HEK293 (cell line): ENCODE data around the gene SKI.
"Not testable (repeated sequence)": the region's sequence is repeated elsewhere in the genome, so short reads cannot be mapped to it uniquely, and the experiment has no call there.

Experiments used
- CTCF ChIA-PET: fragments of 350-600 bp; formaldehyde crosslinking; extraction: SDS; loops from one replicate; lab custom pipeline; 2021; ENCODE audit warnings: antibody characterized with exemption; lab: Yijun Ruan, JAX
- POLR2A ChIA-PET: fragments of 300-600 bp; formaldehyde crosslinking; extraction: SDS; loops from one replicate; lab custom pipeline; 2020; ENCODE audit warnings: antibody characterized with exemption, inconsistent platforms; lab: Yijun Ruan, JAX
- H3K27ac ChIP-seq: fragments of 200-500 bp; sonication (Bioruptor generic); 2 replicates; pipeline ENCODE4 v1.5.1; 2014; ENCODE audit warnings: low read depth, low read length, control low read depth, inconsistent platforms; ENCODE audit errors: extremely low read depth
- H3K36me3 ChIP-seq, 2 experiments: fragments of 200-500 bp in 1 of 2; sonication (Bioruptor generic) in 1 of 2; 1 replicate in 1 of 2; 2 replicates in 1 of 2; pipeline ENCODE4 v1.5.1; 2014 to 2017; ENCODE audit warnings: inconsistent platforms in 2 of 2, low read length in 2 of 2; ENCODE audit not compliant: control insufficient read depth in 2 of 2, insufficient read depth in 1 of 2
- H3K4me1 ChIP-seq: fragments of 200-500 bp; sonication (Bioruptor generic); 2 replicates; pipeline ENCODE4 v1.5.1; 2014; ENCODE audit warnings: mild to moderate bottlenecking, low read length, inconsistent platforms; ENCODE audit not compliant: control insufficient read depth, insufficient read depth
- H3K4me3 ChIP-seq: 2 replicates; pipeline ENCODE4 v1.5.1; 2011; ENCODE audit warnings: low read depth, mild to moderate bottlenecking, control low read depth, low read length, moderate library complexity
- H3K9me3 ChIP-seq: fragments of 200-500 bp; sonication (Bioruptor generic); 2 replicates; pipeline ENCODE4 v1.5.1; 2014; ENCODE audit warnings: low read depth, low read length, inconsistent platforms; ENCODE audit not compliant: control insufficient read depth, insufficient read depth
- BCL11B ChIP-seq: fragments of 450-650 bp; formaldehyde crosslinking; IDR thresholded peaks from 2 replicates; pipeline ENCODE4 v1.5.1; 2016; ENCODE audit warnings: low read depth, missing biosample characterization, missing genetic modification characterization
- EGR2 ChIP-seq: fragments of 450-650 bp; formaldehyde crosslinking; IDR thresholded peaks from 2 replicates; pipeline ENCODE4 v1.5.1; 2016; ENCODE audit warnings: low read depth, missing biosample characterization, missing genetic modification characterization
- GLI4 ChIP-seq: fragments of 450-650 bp; formaldehyde crosslinking; IDR thresholded peaks from 2 replicates; pipeline ENCODE4 v1.5.1; 2016; ENCODE audit warnings: missing biosample characterization, missing genetic modification characterization
- KLF1 ChIP-seq: fragments of 450-650 bp; formaldehyde crosslinking; IDR thresholded peaks from 2 replicates; pipeline ENCODE4 v1.5.1; 2016; ENCODE audit warnings: missing biosample characterization, missing genetic modification characterization
- MYNN ChIP-seq: fragments of 450-650 bp; formaldehyde crosslinking; IDR thresholded peaks from 2 replicates; pipeline ENCODE4 v1.5.1; 2016; ENCODE audit warnings: missing biosample characterization, missing genetic modification characterization, borderline replicate concordance
- ZBTB17 ChIP-seq: fragments of 450-650 bp; formaldehyde crosslinking; IDR thresholded peaks from 2 replicates; pipeline ENCODE4 v1.5.1; 2016; ENCODE audit warnings: missing biosample characterization, missing genetic modification characterization
- ZBTB20 ChIP-seq: fragments of 450-650 bp; formaldehyde crosslinking; IDR thresholded peaks from 2 replicates; pipeline ENCODE4 v1.5.1; 2016; ENCODE audit warnings: missing biosample characterization, missing genetic modification characterization
- ZBTB48 ChIP-seq: fragments of 450-650 bp; formaldehyde crosslinking; IDR thresholded peaks from 2 replicates; pipeline ENCODE4 v1.5.1; 2016; ENCODE audit warnings: missing biosample characterization, missing genetic modification characterization
- ZFHX2 ChIP-seq: fragments of 450-650 bp; formaldehyde crosslinking; conservative IDR thresholded peaks from 2 replicates; pipeline ENCODE4 v1.5.1; 2016; ENCODE audit warnings: missing biosample characterization, missing genetic modification characterization
- ZNF366 ChIP-seq: fragments of 450-650 bp; formaldehyde crosslinking; conservative IDR thresholded peaks from 2 replicates; pipeline ENCODE4 v1.5.1; 2016; ENCODE audit warnings: missing biosample characterization, missing genetic modification characterization
- ZNF423 ChIP-seq: fragments of 450-650 bp; formaldehyde crosslinking; IDR thresholded peaks from 2 replicates; pipeline ENCODE4 v1.5.1; 2016; ENCODE audit warnings: missing biosample characterization, missing genetic modification characterization
- ZNF561 ChIP-seq: fragments of 450-650 bp; IDR thresholded peaks from 2 replicates; pipeline ENCODE4 v1.5.1; 2018; ENCODE audit warnings: missing biosample characterization, missing genetic modification characterization, borderline replicate concordance
- ZNF658 ChIP-seq: fragments of 450-650 bp; formaldehyde crosslinking; IDR thresholded peaks from 2 replicates; pipeline ENCODE4; 2016; ENCODE audit warnings: missing biosample characterization, missing genetic modification characterization
- ZSCAN16 ChIP-seq: fragments of 450-650 bp; formaldehyde crosslinking; IDR thresholded peaks from 2 replicates; pipeline ENCODE4 v1.5.1; 2016; ENCODE audit warnings: missing biosample characterization, missing genetic modification characterization
- TF ChIP-seq, protein P1 (sequence below): fragments of 450-650 bp; formaldehyde crosslinking; IDR thresholded peaks from 2 replicates; pipeline ENCODE4 v1.5.1; 2016; ENCODE audit warnings: missing biosample characterization, missing genetic modification characterization
- TF ChIP-seq, protein P2 (sequence below): fragments of 450-650 bp; IDR thresholded peaks from 2 replicates; pipeline ENCODE4 v1.5.1; 2018; ENCODE audit warnings: missing biosample characterization, missing genetic modification characterization
- TF ChIP-seq, protein P3 (sequence below): fragments of 450-650 bp; formaldehyde crosslinking; IDR thresholded peaks from 2 replicates; pipeline ENCODE4; 2016; ENCODE audit warnings: missing biosample characterization, missing genetic modification characterization
- TF ChIP-seq, protein P4 (sequence below): fragments of 450-650 bp; formaldehyde crosslinking; IDR thresholded peaks from 2 replicates; pipeline ENCODE4 v1.5.1; 2016; ENCODE audit warnings: missing biosample characterization, missing genetic modification characterization

SKI gene

DNA sequence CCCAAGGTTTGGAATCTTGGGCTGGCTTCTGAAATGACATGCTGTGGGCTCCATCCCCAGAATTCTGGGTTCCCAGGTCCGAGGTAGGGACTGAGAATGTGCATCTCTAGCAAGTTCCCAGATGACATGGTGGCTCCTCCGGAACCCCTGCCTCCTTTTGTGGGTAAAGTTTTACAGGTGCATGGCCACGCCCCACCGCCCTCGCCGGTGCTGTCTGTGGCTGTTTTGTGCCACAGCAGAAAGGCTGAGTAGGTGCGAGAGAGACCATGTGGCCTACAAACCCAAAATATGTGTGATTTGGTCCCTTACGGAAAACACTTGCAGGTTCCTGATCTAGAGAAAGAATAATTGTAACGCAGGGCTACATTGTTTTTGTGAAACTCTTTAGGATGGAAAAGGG is 30.9 kb downstream of the SKI start:
- H3K36me3 ChIP-seq: peaks cover 0 to 12% of the 10 kb centered on the region in 2 experiments; a peak in 2 of 3 replicates
- CTCF ChIA-PET: interaction anchor here (1.2 kb wide), 1 partner anchor 123 kb away, joined by 3 read pairs; no protein-coding TSS in a partner anchor
- TF ChIP-seq ZNF423 (tag by site-specific recombination): no peak
- TF ChIP-seq, protein P1, sequence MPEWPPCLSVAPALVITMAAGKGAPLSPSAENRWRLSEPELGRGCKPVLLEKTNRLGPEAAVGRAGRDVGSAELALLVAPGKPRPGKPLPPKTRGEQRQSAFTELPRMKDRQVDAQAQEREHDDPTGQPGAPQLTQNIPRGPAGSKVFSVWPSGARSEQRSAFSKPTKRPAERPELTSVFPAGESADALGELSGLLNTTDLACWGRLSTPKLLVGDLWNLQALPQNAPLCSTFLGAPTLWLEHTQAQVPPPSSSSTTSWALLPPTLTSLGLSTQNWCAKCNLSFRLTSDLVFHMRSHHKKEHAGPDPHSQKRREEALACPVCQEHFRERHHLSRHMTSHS (tag by site-specific recombination): no peak
- TF ChIP-seq ZNF658 (tag by site-specific recombination): no peak
- TF ChIP-seq ZBTB48 (tag by site-specific recombination): no peak
- TF ChIP-seq, protein P2, sequence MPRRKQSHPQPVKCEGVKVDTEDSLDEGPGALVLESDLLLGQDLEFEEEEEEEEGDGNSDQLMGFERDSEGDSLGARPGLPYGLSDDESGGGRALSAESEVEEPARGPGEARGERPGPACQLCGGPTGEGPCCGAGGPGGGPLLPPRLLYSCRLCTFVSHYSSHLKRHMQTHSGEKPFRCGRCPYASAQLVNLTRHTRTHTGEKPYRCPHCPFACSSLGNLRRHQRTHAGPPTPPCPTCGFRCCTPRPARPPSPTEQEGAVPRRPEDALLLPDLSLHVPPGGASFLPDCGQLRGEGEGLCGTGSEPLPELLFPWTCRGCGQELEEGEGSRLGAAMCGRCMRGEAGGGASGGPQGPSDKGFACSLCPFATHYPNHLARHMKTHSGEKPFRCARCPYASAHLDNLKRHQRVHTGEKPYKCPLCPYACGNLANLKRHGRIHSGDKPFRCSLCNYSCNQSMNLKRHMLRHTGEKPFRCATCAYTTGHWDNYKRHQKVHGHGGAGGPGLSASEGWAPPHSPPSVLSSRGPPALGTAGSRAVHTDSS: no peak
- TF ChIP-seq ZBTB20: no peak
- no peak for TF ChIP-seq MYNN (tag by site-specific recombination)
- no peak for TF ChIP-seq ZNF366 (tag by site-specific recombination)
- TF ChIP-seq BCL11B (tag by site-specific recombination): no peak
- no peak for TF ChIP-seq ZSCAN16 (tag by site-specific recombination)
- POLR2A ChIA-PET: interaction anchor here (0.9 to 1.2 kb wide), 2 partner anchors 31 to 808 kb away, joined by 3 read pairs; no protein-coding TSS in a partner anchor
- H3K9me3 ChIP-seq: no peaks in the 10 kb centered on the region
- H3K4me1 ChIP-seq: peaks cover 13% of the 10 kb centered on the region
- no peak overlapping the region for H3K4me3 ChIP-seq
- H3K27ac ChIP-seq: no peak overlapping the region

DNA sequence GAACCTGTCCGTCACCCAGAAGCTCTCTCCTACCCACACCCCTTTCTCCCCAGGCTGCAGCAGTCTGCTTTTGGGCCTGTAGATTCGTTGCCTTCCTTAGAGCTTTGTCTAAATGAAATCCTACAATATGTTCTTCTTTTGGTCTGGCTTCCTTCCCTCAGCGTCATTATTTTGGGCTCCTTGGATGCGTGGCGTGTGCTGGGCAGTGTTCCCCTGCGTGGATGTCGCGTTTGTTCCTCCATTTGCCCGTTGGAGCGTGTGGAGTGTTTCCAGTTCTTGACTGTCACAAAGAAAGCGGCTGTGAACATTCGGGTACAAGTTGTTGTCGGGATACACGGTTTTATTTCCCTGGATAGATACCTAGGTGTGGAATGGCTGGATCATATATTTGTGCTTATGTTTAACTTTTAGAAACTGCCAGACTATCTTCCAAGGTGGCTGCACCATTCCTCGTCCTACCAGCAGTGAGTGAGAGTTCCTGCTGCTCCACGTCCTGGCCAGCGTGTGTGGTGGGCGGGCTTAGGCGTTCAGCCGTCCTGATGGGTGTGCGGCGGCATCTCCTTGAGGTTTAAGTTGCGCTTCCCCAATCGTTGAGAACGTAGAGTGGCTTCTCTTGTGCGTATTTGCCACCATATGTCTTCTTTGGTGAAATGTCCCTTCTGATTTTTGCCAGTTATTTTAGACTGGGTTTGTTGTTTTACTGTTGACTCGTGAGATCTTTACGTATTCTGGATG is 31.7 kb downstream of the SKI start:
- CTCF ChIA-PET: interaction anchor here (1.2 kb wide), 2 partner anchors 65 to 122 kb away, joined by 3 to 5 read pairs; partner anchors contain the start of gene FAAP20
- no peak overlapping the region for H3K4me3 ChIP-seq
- H3K36me3 ChIP-seq: peaks cover 0 to 4% of the 10 kb centered on the region in 2 experiments; a peak in 2 of 3 replicates
- TF ChIP-seq ZFHX2 (0 out of 2 replicates have a peak, but pooled peaks have one; percentile 13), ZNF561 (no peak), GLI4 (tag by site-specific recombination) (no peak), EGR2 (0 out of 2 replicates have a peak, but pooled peaks have one; percentile 20)
- TF ChIP-seq, protein P3, sequence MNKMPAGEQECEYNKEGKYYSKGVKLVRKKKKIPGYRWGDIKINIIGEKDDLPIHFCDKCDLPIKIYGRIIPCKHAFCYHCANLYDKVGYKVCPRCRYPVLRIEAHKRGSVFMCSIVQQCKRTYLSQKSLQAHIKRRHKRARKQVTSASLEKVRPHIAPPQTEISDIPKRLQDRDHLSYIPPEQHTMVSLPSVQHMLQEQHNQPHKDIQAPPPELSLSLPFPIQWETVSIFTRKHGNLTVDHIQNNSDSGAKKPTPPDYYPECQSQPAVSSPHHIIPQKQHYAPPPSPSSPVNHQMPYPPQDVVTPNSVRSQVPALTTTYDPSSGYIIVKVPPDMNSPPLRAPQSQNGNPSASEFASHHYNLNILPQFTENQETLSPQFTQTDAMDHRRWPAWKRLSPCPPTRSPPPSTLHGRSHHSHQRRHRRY (tag by site-specific recombination): no peak
- TF ChIP-seq, protein P4, sequence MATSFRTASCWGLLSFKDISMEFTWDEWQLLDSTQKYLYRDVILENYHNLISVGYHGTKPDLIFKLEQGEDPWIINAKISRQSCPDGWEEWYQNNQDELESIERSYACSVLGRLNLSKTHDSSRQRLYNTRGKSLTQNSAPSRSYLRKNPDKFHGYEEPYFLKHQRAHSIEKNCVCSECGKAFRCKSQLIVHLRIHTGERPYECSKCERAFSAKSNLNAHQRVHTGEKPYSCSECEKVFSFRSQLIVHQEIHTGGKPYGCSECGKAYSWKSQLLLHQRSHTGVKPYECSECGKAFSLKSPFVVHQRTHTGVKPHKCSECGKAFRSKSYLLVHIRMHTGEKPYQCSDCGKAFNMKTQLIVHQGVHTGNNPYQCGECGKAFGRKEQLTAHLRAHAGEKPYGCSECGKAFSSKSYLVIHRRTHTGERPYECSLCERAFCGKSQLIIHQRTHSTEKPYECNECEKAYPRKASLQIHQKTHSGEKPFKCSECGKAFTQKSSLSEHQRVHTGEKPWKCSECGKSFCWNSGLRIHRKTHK: no peak
- H3K4me1 ChIP-seq: peaks cover 13% of the 10 kb centered on the region
- no peaks in the 10 kb centered on the region for H3K9me3 ChIP-seq
- H3K27ac ChIP-seq: no peak overlapping the region
- POLR2A ChIA-PET: interaction anchor here (0.9 to 1.2 kb wide), 2 partner anchors 32 to 807 kb away, joined by 3 read pairs; no protein-coding TSS in a partner anchor

DNA sequence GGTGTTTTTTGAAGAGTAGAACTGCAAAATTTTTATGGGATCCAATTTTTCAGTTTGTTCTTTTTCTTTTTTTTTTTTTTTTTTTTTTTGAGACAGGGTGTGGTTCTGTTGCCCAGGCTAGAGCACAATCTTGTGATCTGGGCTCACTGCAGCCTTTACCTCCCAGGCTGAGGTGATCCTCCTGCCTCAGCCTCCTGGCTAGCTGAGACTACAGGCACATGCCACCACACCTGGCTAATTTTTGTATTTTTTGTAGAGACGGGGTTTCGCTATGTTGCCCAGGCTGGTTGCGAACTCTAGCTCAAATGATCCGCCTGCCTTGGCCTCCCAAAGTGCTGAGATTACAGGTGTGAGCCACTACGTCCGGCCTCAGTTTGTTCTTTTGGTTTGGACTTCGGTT is 32.4 kb downstream of the SKI start:
- POLR2A ChIA-PET, H3K27ac ChIP-seq, H3K36me3 ChIP-seq, H3K4me3 ChIP-seq: not testable (repeated sequence)
- CTCF ChIA-PET: interaction anchor here (1.2 kb wide), 1 partner anchor 66 kb away, joined by 5 read pairs; the partner anchor contains the start of gene FAAP20
- TF ChIP-seq KLF1 (tag by site-specific recombination): 0 out of 2 replicates have a peak, but pooled peaks have one; percentile 5
- TF ChIP-seq ZBTB17: peak; percentile 47; the same call in 1 of the 2 replicates
- TF ChIP-seq, all 188 proteins: peak for 2; not testable (repeated sequence) for 186
- peaks cover 13% of the 10 kb centered on the region for H3K4me1 ChIP-seq
- not testable (repeated sequence) for H3K9me3 ChIP-seq
